H9 (cell line): ENCODE results near the gene DDI2. TPM values are rescaled to one million over a fixed set of nuclear protein-coding genes. Genes with fewer than 3 reads are reported as not detected.

Source experiments
- DNase-seq: peaks from one replicate; pipeline ENCODE4 v3.0.0-alpha.2; 2017
- H2AFZ ChIP-seq: one replicate; pipeline ENCODE4 v1.6.1; 2013; ENCODE audit warnings: mild to moderate bottlenecking, low read length, control low read depth, moderate library complexity
- H2AK5ac ChIP-seq: 2 replicates; pipeline ENCODE4 v1.6.1; 2013; ENCODE audit warnings: low read length, control low read depth, mixed read lengths; ENCODE audit not compliant: insufficient read length
- H2BK120ac ChIP-seq: one replicate; pipeline ENCODE4 v1.6.1; 2013; ENCODE audit warnings: low read depth, mild to moderate bottlenecking, low read length, control low read depth, inconsistent platforms; ENCODE audit not compliant: poor library complexity, severe bottlenecking
- H2BK12ac ChIP-seq: 2 replicates; pipeline ENCODE4 v1.6.1; 2013; ENCODE audit warnings: low read length, control low read depth, mixed read lengths, low read depth; ENCODE audit not compliant: insufficient read length
- H2BK15ac ChIP-seq: 2 replicates; pipeline ENCODE4 v1.6.1; 2013; ENCODE audit warnings: low read depth, low read length, control low read depth
- H2BK20ac ChIP-seq: one replicate; pipeline ENCODE4 v1.6.1; 2013; ENCODE audit warnings: low read depth, mild to moderate bottlenecking, low read length, control low read depth, inconsistent platforms; ENCODE audit not compliant: poor library complexity, severe bottlenecking
- H2BK5ac ChIP-seq: 2 replicates; pipeline ENCODE4 v1.6.1; 2013; ENCODE audit warnings: low read length, control low read depth, mixed read lengths; ENCODE audit not compliant: insufficient read length
- H3K14ac ChIP-seq: 2 replicates; pipeline ENCODE4 v1.6.1; 2013; ENCODE audit warnings: low read length, control low read depth; ENCODE audit not compliant: insufficient read depth
- H3K18ac ChIP-seq: 2 replicates; pipeline ENCODE4 v1.6.1; 2013; ENCODE audit warnings: low read depth, mild to moderate bottlenecking, mixed read lengths, low read length, control low read depth; ENCODE audit not compliant: insufficient read length
- H3K23ac ChIP-seq: 2 replicates; pipeline ENCODE4 v1.6.1; 2013; ENCODE audit warnings: low read length, control low read depth, mixed read lengths, low read depth; ENCODE audit not compliant: insufficient read length
- H3K23me2 ChIP-seq: 2 replicates; pipeline ENCODE4 v1.6.1; 2013; ENCODE audit warnings: low read depth, mild to moderate bottlenecking, mixed read lengths, low read length, control low read depth; ENCODE audit not compliant: insufficient read length, poor library complexity, severe bottlenecking
- H3K27ac ChIP-seq: 2 replicates; pipeline ENCODE4 v1.5.1; 2013; ENCODE audit warnings: low read length, control low read depth, mixed read lengths, low read depth; ENCODE audit not compliant: insufficient read length
- H3K27me3 ChIP-seq: 2 replicates; pipeline ENCODE4 v1.6.1; 2013; ENCODE audit warnings: low read length, control low read depth, inconsistent platforms; ENCODE audit not compliant: insufficient read depth
- H3K4ac ChIP-seq: 2 replicates; pipeline ENCODE4 v1.6.1; 2013; ENCODE audit warnings: low read depth, mild to moderate bottlenecking, control low read depth, inconsistent platforms, low read length, moderate library complexity
- H3K4me1 ChIP-seq: 2 replicates; pipeline ENCODE4 v1.6.1; 2013; ENCODE audit warnings: low read length, control low read depth, inconsistent platforms; ENCODE audit not compliant: insufficient read depth
- H3K4me2 ChIP-seq: 2 replicates; pipeline ENCODE4 v1.6.1; 2013; ENCODE audit warnings: low read length, control low read depth, mixed read lengths; ENCODE audit not compliant: insufficient read length, insufficient read depth
- H3K56ac ChIP-seq: 2 replicates; pipeline ENCODE4 v1.6.1; 2013; ENCODE audit warnings: low read depth, mild to moderate bottlenecking, mixed read lengths, low read length, control low read depth; ENCODE audit not compliant: insufficient read length
- H3K79me1 ChIP-seq: 2 replicates; pipeline ENCODE4 v1.6.1; 2013; ENCODE audit warnings: low read depth, mild to moderate bottlenecking, moderate library complexity, low read length, control low read depth, inconsistent platforms; ENCODE audit not compliant: insufficient read depth, poor library complexity, severe bottlenecking
- H3K79me2 ChIP-seq: 2 replicates; pipeline ENCODE4 v1.6.1; 2013; ENCODE audit warnings: low read length, control low read depth, inconsistent platforms; ENCODE audit not compliant: insufficient read depth
- H3K9ac ChIP-seq: 2 replicates; pipeline ENCODE4 v1.6.1; 2013; ENCODE audit warnings: low read length, control low read depth, mixed read lengths; ENCODE audit not compliant: insufficient read length; ENCODE audit errors: extremely low read depth
- H3K9me3 ChIP-seq: one replicate; pipeline ENCODE4 v1.6.1; 2013; ENCODE audit warnings: low read depth, low read length, inconsistent platforms; ENCODE audit not compliant: control insufficient read depth
- H3T11ph ChIP-seq: one replicate; pipeline ENCODE4 v1.6.1; 2013; ENCODE audit warnings: mild to moderate bottlenecking, low read length, control low read depth, inconsistent platforms
- H4K20me1 ChIP-seq: one replicate; pipeline ENCODE4 v1.6.1; 2013; ENCODE audit not compliant: control insufficient read depth, insufficient read length, insufficient read depth
- H4K5ac ChIP-seq: 2 replicates; pipeline ENCODE4 v1.6.1; 2013; ENCODE audit warnings: low read depth, mild to moderate bottlenecking, mixed read lengths, low read length, control low read depth; ENCODE audit not compliant: insufficient read length
- H4K8ac ChIP-seq: replicated peaks from 2 replicates; pipeline ENCODE4 v1.6.1; 2013; ENCODE audit warnings: low read length, control low read depth, mixed read lengths, low read depth; ENCODE audit not compliant: insufficient read length
- H4K91ac ChIP-seq: 2 replicates; pipeline ENCODE4 v1.6.1; 2013; ENCODE audit warnings: low read depth, mild to moderate bottlenecking, moderate library complexity, mixed read lengths, low read length, control low read depth; ENCODE audit not compliant: insufficient read length
- H3K27ac Mint-ChIP-seq, 3 experiments: 2 replicates in 2 of 3; 3 replicates in 1 of 3; pipeline ENCODE4 v1.8.0; 2020 to 2021; ENCODE audit warnings: mixed read lengths in 3 of 3, mild to moderate bottlenecking in 1 of 3, moderate library complexity in 1 of 3
- H3K27me3 Mint-ChIP-seq: 2 replicates; pipeline ENCODE4 v1.8.0; 2021; ENCODE audit warnings: low read depth, mild to moderate bottlenecking, moderate library complexity, mixed read lengths
- H3K36me3 Mint-ChIP-seq, 3 experiments: 2 replicates in 2 of 3; 3 replicates in 1 of 3; pipeline ENCODE4 v1.8.0; 2020 to 2021; ENCODE audit warnings: low read depth in 3 of 3, mixed read lengths in 3 of 3; ENCODE audit not compliant: insufficient read depth in 1 of 3
- H3K4me1 Mint-ChIP-seq, 2 experiments: 2 replicates each; pipeline ENCODE4 v1.8.0; 2020; ENCODE audit warnings: mixed read lengths in 2 of 2
- H3K4me3 Mint-ChIP-seq, 2 experiments: 2 replicates in 1 of 2; 3 replicates in 1 of 2; pipeline ENCODE4 v1.8.0; 2020 to 2021; ENCODE audit warnings: mild to moderate bottlenecking in 2 of 2, mixed read lengths in 2 of 2, moderate library complexity in 1 of 2
- H3K9me3 Mint-ChIP-seq, 2 experiments: 2 replicates in 1 of 2; 3 replicates in 1 of 2; pipeline ENCODE4 v1.8.0; 2020; ENCODE audit warnings: mild to moderate bottlenecking in 2 of 2, mixed read lengths in 2 of 2, moderate library complexity in 1 of 2
- WGBS: extraction: QIAGEN DNeasy Blood & Tissue Kit; methylation state at CpG from one replicate; pipeline ENCODE4 v1.1.7; 2013; ENCODE audit warnings: missing lambda C conversion rate, low lambda C conversion rate, mixed read lengths; ENCODE audit not compliant: insufficient read length; ENCODE audit errors: extremely low coverage; 5-methylcytosine and 5-hydroxymethylcytosine counted together
- total RNA-seq: library from RNA; stranded (reverse); gene quantifications from 2 replicates; pipeline ENCODE4 v1.2.1, GENCODE V29; 2021
- TF ChIP-seq, protein P1 (sequence below): fragments of 200-600 bp; sonication (generic); conservative IDR thresholded peaks from 3 replicates; pipeline ENCODE4 v1.8.0; 2021; ENCODE audit warnings: antibody characterized with exemption, mild to moderate bottlenecking

DDI2 gene
- total RNA-seq, 1 experiment from 2014 or later = 45.0 TPM

DNA sequence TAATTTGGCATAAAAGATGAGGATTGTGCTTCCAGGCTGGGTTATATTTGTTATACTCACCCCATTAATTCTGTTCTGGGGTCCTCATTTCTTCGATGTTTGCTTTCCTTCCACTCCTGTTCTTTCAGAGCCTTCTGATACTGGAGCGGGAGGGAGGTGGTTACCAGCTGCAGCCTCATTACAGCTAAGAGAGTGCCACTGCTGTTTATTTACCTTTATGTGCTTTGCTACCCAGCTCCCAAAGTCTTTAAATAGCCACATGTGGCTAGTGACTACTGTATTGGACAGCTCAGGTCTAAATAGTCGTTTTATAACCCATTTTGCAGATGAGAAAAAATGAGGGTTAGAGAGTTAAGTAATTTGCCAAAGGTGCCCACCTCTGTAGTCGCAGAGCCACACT lies 92.0 kb downstream of the DDI2 start:
- peaks cover 1 to 14% (median 4%) of the 10 kb centered on the region in 3 experiments; a peak in 4 of 7 replicates for H3K36me3 Mint-ChIP-seq
- H3K27ac ChIP-seq = no peak overlapping the region
- no peak overlapping the region for H3K9ac ChIP-seq
- H3K23ac ChIP-seq = no peak overlapping the region
- no peaks in the 10 kb centered on the region for H3K23me2 ChIP-seq
- WGBS = no CpG with 5 or more reads among the region's 4 CpGs
- no peak overlapping the region for H3K4me2 ChIP-seq
- H4K8ac ChIP-seq = no peak overlapping the region
- no peak overlapping the region for H3K27ac Mint-ChIP-seq
- no peaks in the 10 kb centered on the region for H3K79me2 ChIP-seq
- H2BK120ac ChIP-seq = no peak overlapping the region
- no peak overlapping the region for H2AFZ ChIP-seq
- no peak overlapping the region for H3K4me3 Mint-ChIP-seq
- H4K5ac ChIP-seq = no peak overlapping the region
- no peak overlapping the region for H2BK20ac ChIP-seq
- no peaks in the 10 kb centered on the region for H3K27me3 Mint-ChIP-seq
- no peak overlapping the region for H2BK12ac ChIP-seq
- no peaks in the 10 kb centered on the region for H3K9me3 ChIP-seq
- H3K9me3 Mint-ChIP-seq = no peaks in the 10 kb centered on the region
- H3K18ac ChIP-seq = no peak overlapping the region
- no peak overlapping the region for H3T11ph ChIP-seq
- no peaks in the 10 kb centered on the region for H4K20me1 ChIP-seq
- DNase-seq = no peak
- TF ChIP-seq, protein P1, sequence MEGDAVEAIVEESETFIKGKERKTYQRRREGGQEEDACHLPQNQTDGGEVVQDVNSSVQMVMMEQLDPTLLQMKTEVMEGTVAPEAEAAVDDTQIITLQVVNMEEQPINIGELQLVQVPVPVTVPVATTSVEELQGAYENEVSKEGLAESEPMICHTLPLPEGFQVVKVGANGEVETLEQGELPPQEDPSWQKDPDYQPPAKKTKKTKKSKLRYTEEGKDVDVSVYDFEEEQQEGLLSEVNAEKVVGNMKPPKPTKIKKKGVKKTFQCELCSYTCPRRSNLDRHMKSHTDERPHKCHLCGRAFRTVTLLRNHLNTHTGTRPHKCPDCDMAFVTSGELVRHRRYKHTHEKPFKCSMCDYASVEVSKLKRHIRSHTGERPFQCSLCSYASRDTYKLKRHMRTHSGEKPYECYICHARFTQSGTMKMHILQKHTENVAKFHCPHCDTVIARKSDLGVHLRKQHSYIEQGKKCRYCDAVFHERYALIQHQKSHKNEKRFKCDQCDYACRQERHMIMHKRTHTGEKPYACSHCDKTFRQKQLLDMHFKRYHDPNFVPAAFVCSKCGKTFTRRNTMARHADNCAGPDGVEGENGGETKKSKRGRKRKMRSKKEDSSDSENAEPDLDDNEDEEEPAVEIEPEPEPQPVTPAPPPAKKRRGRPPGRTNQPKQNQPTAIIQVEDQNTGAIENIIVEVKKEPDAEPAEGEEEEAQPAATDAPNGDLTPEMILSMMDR = no peak
- H3K79me1 ChIP-seq = no peaks in the 10 kb centered on the region
- no peak overlapping the region for H2BK5ac ChIP-seq
- no peaks in the 10 kb centered on the region for H3K27me3 ChIP-seq
- H2AK5ac ChIP-seq = no peak overlapping the region
- H3K4me1 Mint-ChIP-seq = no peaks in the 10 kb centered on the region
- H3K14ac ChIP-seq = no peak overlapping the region
- no peaks in the 10 kb centered on the region; the same call in 1 of the 2 replicates for H3K4me1 ChIP-seq
- no peak overlapping the region for H2BK15ac ChIP-seq
- no peak overlapping the region for H4K91ac ChIP-seq
- H3K4ac ChIP-seq = no peak overlapping the region
- no peak overlapping the region for H3K56ac ChIP-seq
